Activated CD4-positive, alpha-beta T cell treated with anti-CD3 and anti-CD28 coated beads, Interleukin-2, amount 10 ng/mL, durations not matched to agents 7 days and 5 days (primary cell): ENCODE results near the gene MED22. TPM values are rescaled to one million over a fixed set of nuclear protein-coding genes. Genes with fewer than 3 reads are reported as not detected.

Source experiments
- CTCF ChIA-PET: fragments of 350-600 bp; sonication (Branson Sonifier 250); formaldehyde crosslinking; loops from one replicate; lab custom pipeline; 2021; ENCODE audit warnings: antibody characterized with exemption; lab: Charles Lee
- POLR2A ChIA-PET: fragments of 350-600 bp; sonication (Branson Sonifier 250); formaldehyde crosslinking; loops from one replicate; lab custom pipeline; 2021; ENCODE audit warnings: antibody characterized with exemption; lab: Charles Lee
- DNase-seq: peaks from one replicate; pipeline ENCODE4 v3.0.0-alpha.2; 2020
- H3K27ac Mint-ChIP-seq: one replicate; pipeline ENCODE4 v1.8.0; 2021; ENCODE audit warnings: mild to moderate bottlenecking, moderate library complexity, mixed read lengths
- H3K27me3 Mint-ChIP-seq: one replicate; pipeline ENCODE4 v1.8.0; 2021; ENCODE audit warnings: mixed read lengths
- H3K36me3 Mint-ChIP-seq: one replicate; pipeline ENCODE4 v1.8.0; 2021; ENCODE audit warnings: low read depth, mixed read lengths
- H3K4me1 Mint-ChIP-seq: one replicate; pipeline ENCODE4 v1.8.0; 2021; ENCODE audit warnings: mixed read lengths
- H3K4me3 Mint-ChIP-seq: one replicate; pipeline ENCODE4 v1.8.0; 2021; ENCODE audit warnings: mild to moderate bottlenecking, moderate library complexity, mixed read lengths
- H3K9me3 Mint-ChIP-seq: one replicate; pipeline ENCODE4 v1.8.0; 2021; ENCODE audit warnings: mixed read lengths
- total RNA-seq, 2 experiments: library from RNA; stranded (reverse); gene quantifications; one replicate each; pipeline ENCODE4 v1.2.3, GENCODE V29; 2021

Gene MED22
- total RNA-seq, 2 experiments from 2014 or later, result 25.6 to 27.2 TPM

- no peak for DNase-seq
- Mint-ChIP-seq H3K4me3 (no peak overlapping the region), H3K9me3 (no peaks in the 10 kb centered on the region), H3K27me3 (no peaks in the 10 kb centered on the region), H3K36me3 (peaks cover 55% of the 10 kb centered on the region), H3K27ac (no peak overlapping the region), H3K4me1 (peaks cover 30% of the 10 kb centered on the region)
- CTCF ChIA-PET, result interaction anchor here (0.8 to 1.0 kb wide), 3 partner anchors 9 to 176 kb away, joined by 3 read pairs; no protein-coding TSS in a partner anchor
- POLR2A ChIA-PET, result no interaction called here
These were observed 14.6 kb upstream of the MED22 start for GRCh38 chr9:133362359-133363044.

GRCh38 chr9:133361507-133362092 lies 13.7 kb upstream of the MED22 start:
- ChIA-PET CTCF (interaction anchor here (0.6 to 1.2 kb wide), 4 partner anchors 10 to 24 kb away, joined by 3 to 4 read pairs (median 3); partner anchors contain the start of genes MED22 and RPL7A), POLR2A (no interaction called here)
- no peaks in the 10 kb centered on the region for H3K27me3 Mint-ChIP-seq
- peaks cover 53% of the 10 kb centered on the region for H3K36me3 Mint-ChIP-seq
- H3K9me3 Mint-ChIP-seq, result no peaks in the 10 kb centered on the region
- no peak for DNase-seq
- H3K27ac Mint-ChIP-seq, result no peak overlapping the region
- H3K4me3 Mint-ChIP-seq, result no peak overlapping the region
- H3K4me1 Mint-ChIP-seq, result peaks cover 33% of the 10 kb centered on the region

GRCh38 chr9:133360400-133361393 lies 12.8 kb upstream of the MED22 start:
- ChIA-PET POLR2A (no interaction called here), CTCF (interaction anchor here (0.6 to 1.2 kb wide), 5 partner anchors 9 to 25 kb away, joined by 3 to 4 read pairs (median 3); partner anchors contain the start of genes MED22 and RPL7A)
- H3K4me1 Mint-ChIP-seq, result peaks cover 32% of the 10 kb centered on the region
- DNase-seq, result no peak
- no peaks in the 10 kb centered on the region for H3K9me3 Mint-ChIP-seq
- H3K27me3 Mint-ChIP-seq, result no peaks in the 10 kb centered on the region
- no peak overlapping the region for H3K4me3 Mint-ChIP-seq
- H3K36me3 Mint-ChIP-seq, result peaks cover 47% of the 10 kb centered on the region
- peak overlapping the region; percentile 42 for H3K27ac Mint-ChIP-seq

- H3K4me3 Mint-ChIP-seq, result no peak overlapping the region
These were observed 11.7 kb upstream of the MED22 start for GRCh38 chr9:133359399-133360175.

GRCh38 chr9:133357656-133358055 lies 9.7 kb upstream of the MED22 start:
- H3K27ac Mint-ChIP-seq, result no peak overlapping the region
- CTCF ChIA-PET, result interaction anchor here (0.6 to 2.3 kb wide), 7 partner anchors 9 to 446 kb away, joined by 3 to 11 read pairs (median 5); partner anchors contain the start of genes MED22, RPL7A and STKLD1
- peaks cover 46% of the 10 kb centered on the region for H3K4me1 Mint-ChIP-seq
- H3K36me3 Mint-ChIP-seq, result peaks cover 30% of the 10 kb centered on the region
- POLR2A ChIA-PET, result interaction anchor here (1.1 to 2.5 kb wide), 2 partner anchors 10 to 13 kb away, joined by 4 to 7 read pairs; partner anchors contain the start of genes MED22 and RPL7A
- DNase-seq, result no peak
- H3K9me3 Mint-ChIP-seq, result no peaks in the 10 kb centered on the region
- H3K4me3 Mint-ChIP-seq, result peak overlapping the region; percentile 85
- H3K27me3 Mint-ChIP-seq, result no peaks in the 10 kb centered on the region

More at GRCh38 chr9:133359399-133360175, 11.7 kb upstream of the MED22 start:
- H3K4me1 Mint-ChIP-seq, result peaks cover 42% of the 10 kb centered on the region
- no peaks in the 10 kb centered on the region for H3K9me3 Mint-ChIP-seq
- no peak for DNase-seq
- H3K36me3 Mint-ChIP-seq, result peaks cover 38% of the 10 kb centered on the region
- POLR2A ChIA-PET, result interaction anchor here (1.0 kb wide), 1 partner anchor 12 kb away, joined by 3 read pairs; the partner anchor contains the start of genes MED22 and RPL7A
- H3K27me3 Mint-ChIP-seq, result no peaks in the 10 kb centered on the region
- CTCF ChIA-PET, result interaction anchor here (0.8 to 1.6 kb wide), 4 partner anchors 10 to 17 kb away, joined by 3 to 8 read pairs (median 3); no protein-coding TSS in a partner anchor
- H3K27ac Mint-ChIP-seq, result peak overlapping the region; percentile 52

- peaks cover 50% of the 10 kb centered on the region for H3K4me1 Mint-ChIP-seq
- POLR2A ChIA-PET, result interaction anchor here (1.1 to 2.5 kb wide), 2 partner anchors 9 to 14 kb away, joined by 4 to 7 read pairs; partner anchors contain the start of genes MED22 and RPL7A
These were observed 8.6 kb upstream of the MED22 start, which contains the start of the genes SURF1 and SURF2 for GRCh38 chr9:133356391-133357091. SURF1 (minus strand) TSS chr9:133356487; CDS start chr9:133356453, 34 bp downstream. SURF2 (plus strand) TSS chr9:133356550; CDS start chr9:133356593, 43 bp downstream.

GRCh38 chr9:133355881-133356357 lies 8.0 kb upstream of the MED22 start:
- H3K4me3 Mint-ChIP-seq, result peak overlapping the region; percentile 85
- no peaks in the 10 kb centered on the region for H3K27me3 Mint-ChIP-seq
- H3K36me3 Mint-ChIP-seq, result peaks cover 32% of the 10 kb centered on the region
- DNase-seq, result no peak
- POLR2A ChIA-PET, result interaction anchor here (1.4 to 2.5 kb wide), 2 partner anchors 15 to 18 kb away, joined by 6 to 7 read pairs; no protein-coding TSS in a partner anchor
- H3K9me3 Mint-ChIP-seq, result no peaks in the 10 kb centered on the region
- H3K4me1 Mint-ChIP-seq, result peaks cover 50% of the 10 kb centered on the region
- CTCF ChIA-PET, result interaction anchor here (0.6 to 2.3 kb wide), 10 partner anchors 9 to 170 kb away, joined by 3 to 11 read pairs (median 4); no protein-coding TSS in a partner anchor
- peak overlapping the region; percentile 88 for H3K27ac Mint-ChIP-seq

More at GRCh38 chr9:133356391-133357091, 8.6 kb upstream of the MED22 start, which contains the start of the genes SURF1 and SURF2:
- DNase-seq, result peak; percentile 92
- Mint-ChIP-seq H3K9me3 (no peaks in the 10 kb centered on the region), H3K27me3 (no peaks in the 10 kb centered on the region), H3K27ac (peak within 1 kb of the TSS; percentile 88), H3K36me3 (peaks cover 32% of the 10 kb centered on the region), H3K4me3 (peak within 1 kb of the TSS; percentile 85)
- CTCF ChIA-PET, result interaction anchor here (1.0 to 2.3 kb wide), 7 partner anchors 8 to 171 kb away, joined by 3 to 11 read pairs (median 5); partner anchors contain the start of genes MED22, RPL7A and STKLD1

- DNase-seq, result no peak
- Mint-ChIP-seq H3K4me3 (peak overlapping the region; percentile 85), H3K27ac (peak overlapping the region; percentile 41), H3K27me3 (no peaks in the 10 kb centered on the region), H3K4me1 (peaks cover 57% of the 10 kb centered on the region), H3K9me3 (no peaks in the 10 kb centered on the region), H3K36me3 (peaks cover 42% of the 10 kb centered on the region)
- CTCF ChIA-PET, result interaction anchor here (1.1 to 1.3 kb wide), 3 partner anchors 11 to 169 kb away, joined by 3 to 6 read pairs (median 5); no protein-coding TSS in a partner anchor
- POLR2A ChIA-PET, result interaction anchor here (1.4 kb wide), 1 partner anchor 19 kb away, joined by 6 read pairs; no protein-coding TSS in a partner anchor
These were observed 6.8 kb upstream of the MED22 start for GRCh38 chr9:133354766-133355165.

GRCh38 chr9:133353548-133353947 lies 5.6 kb upstream of the MED22 start:
- Mint-ChIP-seq H3K4me3 (no peak overlapping the region), H3K27me3 (no peaks in the 10 kb centered on the region), H3K4me1 (peaks cover 62% of the 10 kb centered on the region), H3K9me3 (no peaks in the 10 kb centered on the region), H3K36me3 (peaks cover 54% of the 10 kb centered on the region), H3K27ac (no peak overlapping the region)
- ChIA-PET POLR2A (no interaction called here), CTCF (interaction anchor here (0.7 kb wide), 1 partner anchor 10 kb away, joined by 3 read pairs; no protein-coding TSS in a partner anchor)
- no peak for DNase-seq

- ChIA-PET POLR2A (no interaction called here), CTCF (interaction anchor here (0.7 to 2.6 kb wide), 7 partner anchors 8 to 53 kb away, joined by 3 to 10 read pairs (median 3); no protein-coding TSS in a partner anchor)
- H3K36me3 Mint-ChIP-seq, result peaks cover 56% of the 10 kb centered on the region
- H3K4me3 Mint-ChIP-seq, result no peak overlapping the region
- peaks cover 57% of the 10 kb centered on the region for H3K4me1 Mint-ChIP-seq
- no peaks in the 10 kb centered on the region for H3K27me3 Mint-ChIP-seq
- no peak overlapping the region for H3K27ac Mint-ChIP-seq
- no peaks in the 10 kb centered on the region for H3K9me3 Mint-ChIP-seq
- no peak for DNase-seq
These were observed 4.9 kb upstream of the MED22 start for GRCh38 chr9:133352635-133353340.
